DMS153 treated with DMSO at 0.1 percent for 48 hours (cell line): ENCODE data around the gene ABI3BP.

Experiments
- DNase-seq: peaks from one replicate; lab custom pipeline; 2025; ENCODE audit not compliant: unreplicated experiment; lab: John Stamatoyannopoulos, UW

Gene ABI3BP

DNA sequence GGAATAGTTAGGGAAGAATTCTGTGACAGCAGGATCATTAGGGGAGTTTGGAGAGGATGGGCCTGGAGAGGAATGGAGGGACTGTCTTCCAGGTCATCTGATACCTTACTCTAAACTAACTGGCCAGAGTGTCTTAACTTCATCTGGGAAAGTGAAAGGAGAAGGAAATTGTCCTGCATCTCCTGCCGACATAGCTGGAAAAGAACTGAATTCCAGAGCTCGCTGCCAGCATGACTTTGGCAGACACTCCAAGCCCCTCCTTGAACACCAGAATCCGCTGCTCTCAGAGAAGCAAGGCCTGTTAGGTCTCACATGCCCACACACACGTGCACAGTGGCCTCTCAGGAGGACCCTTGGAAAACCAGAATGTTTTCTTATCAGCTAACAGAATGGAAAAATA lies 10.5 kb downstream of the ABI3BP start:
- no peak for DNase-seq

DNA sequence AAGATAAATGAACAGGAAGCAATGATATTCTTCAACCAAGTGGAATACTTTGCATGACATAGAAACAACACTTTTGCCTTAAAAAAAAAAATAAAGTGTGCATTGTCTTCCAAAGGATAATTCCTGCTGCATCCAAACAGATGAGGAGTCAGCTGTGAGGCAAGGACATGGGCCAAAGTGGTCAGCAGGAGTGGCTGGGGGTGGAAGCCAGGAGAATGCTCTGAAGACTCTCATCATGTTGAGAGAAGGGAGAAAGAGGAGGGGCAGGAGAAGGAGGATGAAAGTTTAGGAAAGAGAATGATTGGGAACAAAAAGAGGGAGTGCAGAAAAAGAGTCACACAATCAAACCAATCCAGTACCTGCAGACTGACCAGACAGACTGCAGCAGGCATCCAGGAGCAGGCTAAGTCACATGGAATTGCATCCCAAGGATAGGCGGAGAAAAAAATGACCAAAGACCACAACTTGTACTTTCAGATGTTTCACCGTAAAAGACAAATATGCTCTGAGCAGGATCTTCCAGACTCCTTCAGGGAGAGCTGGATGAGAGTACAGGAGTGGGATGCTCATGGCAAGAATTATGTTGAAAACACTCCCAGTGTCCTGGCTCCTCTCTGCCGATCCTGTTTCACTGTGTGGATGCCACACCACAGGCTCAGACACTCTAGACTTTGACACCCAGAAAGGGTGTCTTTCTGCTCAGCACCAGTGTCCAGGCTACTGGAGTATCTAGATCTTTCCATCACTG lies 11.9 kb downstream of the ABI3BP start:
- no peak for DNase-seq

DNA sequence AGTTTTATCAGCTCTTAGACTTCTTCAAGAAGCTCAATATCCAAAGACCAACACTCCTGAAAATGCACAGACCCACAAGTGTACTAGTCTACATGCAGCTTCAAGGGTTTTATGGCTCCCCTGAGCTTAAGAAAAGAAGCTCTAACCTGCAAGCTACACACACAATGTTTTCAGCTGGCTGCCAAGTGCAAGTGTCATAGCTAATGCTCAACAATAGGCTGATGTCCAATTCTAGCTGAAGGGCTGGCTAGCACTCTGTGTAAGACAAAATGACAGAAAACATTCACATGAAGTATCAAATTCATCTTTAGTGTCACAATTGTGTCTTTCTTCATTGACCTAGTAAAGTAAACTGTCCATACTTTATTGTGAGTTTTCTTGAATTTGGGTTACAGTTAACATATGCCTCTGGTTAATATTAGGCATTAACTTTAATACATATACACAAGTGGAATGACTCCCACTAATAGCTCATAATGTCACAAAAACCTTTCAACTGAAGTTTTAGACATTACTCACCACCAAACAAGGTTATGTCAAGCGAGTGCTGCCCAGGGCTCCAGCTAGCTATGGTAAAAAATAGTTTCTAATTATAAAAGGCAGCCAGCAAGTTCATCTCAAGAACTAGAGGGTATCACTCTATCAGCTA lies 15.1 kb downstream of the ABI3BP start:
- no peak for DNase-seq

DNA sequence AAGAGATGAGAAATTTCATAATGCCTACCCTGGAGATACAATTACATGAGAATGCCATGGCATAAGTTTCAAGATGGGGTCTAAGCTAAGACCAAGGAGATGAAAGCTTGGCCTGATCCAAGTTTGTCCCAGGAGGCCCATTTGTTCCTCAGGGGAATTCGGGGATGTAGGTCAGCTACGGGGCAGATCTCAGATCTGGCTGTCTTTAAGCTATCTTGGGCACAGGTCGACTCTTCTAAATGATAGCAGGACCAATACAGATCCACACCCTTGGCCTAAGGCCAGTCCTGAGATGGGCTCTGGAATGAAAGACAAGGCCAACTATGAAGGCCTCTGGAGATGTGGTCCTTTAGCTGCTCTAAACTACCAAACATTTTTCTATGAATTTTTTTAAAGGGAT lies 16.6 kb downstream of the ABI3BP start:
- no peak for DNase-seq

DNA sequence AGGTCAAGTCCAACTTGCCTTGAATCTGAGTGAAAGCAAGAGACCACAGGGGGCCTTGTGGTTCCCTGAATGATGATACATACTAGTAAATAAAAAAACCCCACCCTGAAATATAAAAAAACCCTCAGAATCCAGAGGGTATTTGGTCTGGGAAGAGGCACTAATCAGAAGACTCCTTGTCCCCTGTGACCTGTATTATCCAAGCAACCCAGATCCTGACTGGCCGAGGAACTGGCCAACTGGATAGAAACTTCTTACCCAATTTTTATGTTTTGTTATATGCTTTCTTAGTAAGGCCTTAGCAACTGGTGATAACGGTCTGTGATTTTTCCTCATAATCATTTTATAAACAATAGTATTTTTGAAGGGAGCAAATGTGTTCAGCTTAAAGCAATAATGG lies 17.5 kb downstream of the ABI3BP start:
- no peak for DNase-seq

DNA sequence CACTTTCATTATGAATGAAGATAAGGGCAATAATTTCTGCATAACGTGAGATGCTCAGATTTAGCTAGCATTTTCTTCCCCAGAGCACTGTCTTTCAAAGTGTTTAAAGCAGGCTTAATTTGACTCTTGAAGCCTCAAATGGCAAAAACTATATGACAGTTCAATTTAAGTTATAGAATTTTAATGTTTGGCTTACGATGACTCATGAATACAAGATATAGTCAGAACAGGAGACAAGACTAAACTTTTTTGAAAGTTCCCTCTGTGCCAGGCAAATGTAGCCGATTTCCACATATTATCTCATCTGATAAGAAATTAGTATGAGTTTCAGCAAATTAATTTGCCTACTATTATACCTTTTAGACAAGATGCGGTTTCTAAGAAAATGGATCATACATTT lies 19.6 kb downstream of the ABI3BP start:
- DNase-seq = no peak

DNA sequence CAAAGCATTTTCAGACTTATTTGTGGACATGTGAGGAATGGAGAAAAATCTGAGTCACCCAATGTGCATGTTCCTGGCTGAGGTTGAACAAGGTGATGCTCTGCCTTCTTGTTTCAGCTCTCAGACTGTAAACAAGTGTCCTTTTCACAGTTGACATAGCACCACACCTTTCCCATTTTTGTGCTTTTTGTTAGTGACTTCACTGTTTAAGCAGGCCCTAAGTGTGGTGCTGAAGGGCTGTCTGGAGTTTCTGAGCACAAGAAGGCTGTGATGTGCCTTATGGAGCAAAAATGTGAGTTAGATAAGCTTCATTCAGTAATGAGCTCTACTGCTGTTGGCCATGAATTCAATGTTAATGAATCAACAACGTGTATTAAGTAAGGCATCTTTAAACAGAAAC lies 20.4 kb downstream of the ABI3BP start:
- DNase-seq = no peak

DNA sequence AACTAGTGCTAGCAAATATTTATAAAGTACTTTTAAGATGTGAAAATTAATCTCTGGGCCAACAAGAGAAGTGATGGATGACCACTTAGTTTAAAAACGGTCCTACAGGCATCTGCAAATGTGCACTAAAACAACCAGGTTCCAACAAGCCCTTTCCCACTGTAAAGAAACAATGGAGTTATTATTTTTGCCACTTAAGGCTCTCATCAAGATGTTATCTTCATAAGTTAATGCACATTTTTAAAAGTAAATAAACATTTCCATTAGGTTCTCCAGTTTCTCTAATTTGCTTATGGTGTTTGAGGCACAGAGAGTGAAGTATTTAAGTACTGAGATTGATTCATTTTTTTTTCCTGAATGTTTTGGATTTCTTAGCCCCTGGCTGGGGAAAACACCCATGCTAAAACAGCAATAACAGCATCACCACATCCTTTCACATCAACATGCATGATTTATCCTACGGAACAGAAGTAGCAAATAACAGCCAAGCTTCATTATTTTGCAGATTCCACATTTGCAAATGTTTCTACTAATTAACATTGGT lies 20.8 kb downstream of the ABI3BP start:
- no peak for DNase-seq

DNA sequence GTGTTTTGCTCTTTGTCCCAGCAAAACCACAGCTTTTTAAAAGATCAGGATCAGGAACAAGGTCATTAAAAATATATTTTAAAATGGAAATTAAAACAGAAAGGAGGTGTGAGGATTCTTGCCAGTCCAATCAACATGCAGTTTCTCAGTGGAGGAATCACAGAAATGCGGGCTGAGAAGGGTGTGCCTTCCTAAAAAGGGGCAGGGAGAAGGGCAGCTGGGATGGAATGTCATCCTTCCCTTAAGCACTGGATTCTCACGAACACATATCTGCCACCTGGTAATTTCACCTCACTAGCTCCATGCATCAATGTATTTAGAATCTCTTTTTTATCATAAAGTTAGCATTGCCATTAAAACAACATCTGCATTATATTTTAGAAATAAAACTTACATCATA lies 21.4 kb downstream of the ABI3BP start:
- no peak for DNase-seq

DNA sequence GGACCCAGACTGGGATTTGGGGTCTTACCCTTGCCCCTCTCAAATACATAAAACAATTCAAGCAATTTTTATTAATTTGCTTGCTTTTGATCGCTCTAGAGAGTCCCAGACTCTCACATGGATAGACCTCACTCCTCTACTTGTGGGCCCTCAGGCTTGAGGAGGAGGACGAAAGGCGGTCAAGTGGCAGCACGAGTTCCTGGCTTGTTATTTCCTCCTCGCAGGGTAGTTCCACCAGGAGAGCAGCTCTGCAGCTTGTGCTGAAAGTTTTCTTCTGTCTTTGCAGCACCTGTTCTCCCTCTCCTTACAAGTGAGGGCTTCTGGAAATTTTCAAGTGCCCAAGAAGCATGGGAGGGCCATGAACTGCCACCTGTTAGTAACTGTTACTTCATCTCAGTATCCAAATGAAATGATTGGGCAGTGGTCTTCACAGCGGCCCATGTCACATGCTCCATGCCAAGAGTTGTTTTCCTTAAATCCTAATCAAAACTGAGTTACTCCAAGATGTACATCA lies 22.7 kb downstream of the ABI3BP start:
- DNase-seq = no peak

DNA sequence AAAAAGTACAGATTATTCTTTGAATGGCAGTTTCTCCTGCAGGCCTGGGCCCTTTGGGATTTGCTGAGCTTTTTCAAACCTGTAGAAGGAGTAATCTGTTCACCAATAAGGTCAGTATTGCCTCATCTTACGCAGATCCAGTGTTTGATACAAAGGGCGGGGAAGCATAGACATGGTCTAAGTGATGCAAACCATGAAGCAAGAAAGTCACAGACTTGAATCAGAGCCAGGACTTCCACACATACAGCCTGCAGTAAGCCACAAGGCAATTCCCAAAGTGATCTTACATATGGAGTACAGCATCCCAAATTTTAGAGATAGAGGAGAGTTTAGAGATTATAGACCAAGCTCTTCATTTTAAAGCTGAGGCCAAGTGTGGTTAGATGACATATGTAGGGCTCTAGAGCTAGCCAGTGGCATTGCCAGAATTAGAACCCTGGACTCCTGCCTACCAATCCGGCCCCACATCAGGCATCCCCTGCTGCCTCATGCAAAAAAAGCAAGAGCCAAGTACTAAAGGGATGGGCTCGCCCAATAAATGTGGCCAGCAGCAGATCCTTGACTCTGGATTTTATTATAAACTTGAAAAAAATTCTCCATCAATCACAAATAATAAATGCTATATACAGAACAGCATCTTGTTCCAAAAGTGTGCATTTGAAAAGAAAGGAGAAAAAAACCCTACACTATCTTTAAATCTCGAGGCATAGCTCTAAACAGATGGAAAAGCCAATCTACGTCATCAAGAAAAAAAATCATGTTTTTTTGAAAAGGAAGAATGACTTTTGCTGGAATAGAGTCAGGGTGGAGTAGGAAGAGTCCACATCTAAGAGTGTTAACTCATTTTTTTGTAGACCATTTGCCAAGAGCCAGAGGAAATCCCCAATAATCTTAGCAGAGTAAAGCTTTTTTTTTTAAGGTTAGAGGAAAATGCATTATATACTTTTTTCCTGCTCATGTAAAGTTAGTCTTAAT lies 24.0 kb downstream of the ABI3BP start:
- no peak for DNase-seq

DNA sequence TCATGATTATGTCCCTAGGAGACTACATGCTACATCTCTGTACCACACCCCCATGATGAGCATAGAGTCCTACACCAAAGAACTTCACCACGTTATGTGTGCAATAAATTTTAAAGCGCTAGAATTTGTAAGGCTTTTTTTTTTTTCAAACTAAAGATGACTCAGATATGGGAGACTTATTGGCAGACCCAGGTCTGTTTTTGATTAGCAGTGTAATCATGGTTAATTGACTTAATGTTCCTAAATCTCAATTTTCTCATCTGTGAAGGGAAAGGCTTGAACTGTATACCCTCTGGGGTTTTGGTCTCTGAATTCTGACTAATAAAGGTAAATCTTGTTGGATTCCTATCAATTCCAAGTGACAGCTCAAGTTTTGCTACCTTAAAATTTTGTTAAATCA lies 26.4 kb downstream of the ABI3BP start:
- no peak for DNase-seq

DNA sequence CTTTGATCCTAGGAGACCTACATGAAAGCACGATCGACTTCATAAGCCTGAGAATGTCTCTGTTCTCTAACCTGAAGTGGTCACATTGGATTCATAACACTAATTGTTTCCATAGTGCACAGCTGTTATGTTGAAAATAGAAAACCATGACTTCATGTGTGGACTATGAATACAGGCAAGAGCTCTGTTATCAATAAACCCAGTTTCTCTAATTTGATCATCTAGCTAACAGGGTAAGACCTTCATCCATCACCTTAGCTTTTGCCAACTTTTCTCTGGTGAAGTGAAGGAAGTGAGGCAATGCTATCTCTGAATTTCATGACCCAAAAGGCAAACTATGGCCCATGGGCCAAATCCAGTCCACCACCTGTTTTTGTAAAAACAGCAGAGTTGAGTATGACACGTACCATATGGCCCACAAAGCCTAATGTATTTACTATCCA lies 27.2 kb downstream of the ABI3BP start:
- DNase-seq = no peak

DNA sequence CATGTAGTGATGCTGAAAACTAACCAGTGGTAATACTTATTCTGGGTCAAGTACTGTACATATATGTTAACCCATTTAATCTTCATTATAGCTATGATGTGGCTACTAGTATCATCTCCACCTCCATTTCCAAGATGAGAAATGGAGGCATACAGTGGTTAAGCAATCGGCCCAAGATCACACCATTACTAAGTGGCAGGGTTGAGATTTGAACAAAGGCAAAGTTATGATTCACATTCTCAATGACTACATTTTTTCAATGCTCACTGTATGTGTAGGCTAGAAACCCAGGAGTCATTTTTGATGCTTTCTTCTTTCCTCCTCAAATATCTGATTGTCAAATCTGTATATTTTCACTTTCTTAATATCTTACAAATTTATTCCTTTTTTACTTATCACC lies 30.2 kb downstream of the ABI3BP start:
- no peak for DNase-seq

DNA sequence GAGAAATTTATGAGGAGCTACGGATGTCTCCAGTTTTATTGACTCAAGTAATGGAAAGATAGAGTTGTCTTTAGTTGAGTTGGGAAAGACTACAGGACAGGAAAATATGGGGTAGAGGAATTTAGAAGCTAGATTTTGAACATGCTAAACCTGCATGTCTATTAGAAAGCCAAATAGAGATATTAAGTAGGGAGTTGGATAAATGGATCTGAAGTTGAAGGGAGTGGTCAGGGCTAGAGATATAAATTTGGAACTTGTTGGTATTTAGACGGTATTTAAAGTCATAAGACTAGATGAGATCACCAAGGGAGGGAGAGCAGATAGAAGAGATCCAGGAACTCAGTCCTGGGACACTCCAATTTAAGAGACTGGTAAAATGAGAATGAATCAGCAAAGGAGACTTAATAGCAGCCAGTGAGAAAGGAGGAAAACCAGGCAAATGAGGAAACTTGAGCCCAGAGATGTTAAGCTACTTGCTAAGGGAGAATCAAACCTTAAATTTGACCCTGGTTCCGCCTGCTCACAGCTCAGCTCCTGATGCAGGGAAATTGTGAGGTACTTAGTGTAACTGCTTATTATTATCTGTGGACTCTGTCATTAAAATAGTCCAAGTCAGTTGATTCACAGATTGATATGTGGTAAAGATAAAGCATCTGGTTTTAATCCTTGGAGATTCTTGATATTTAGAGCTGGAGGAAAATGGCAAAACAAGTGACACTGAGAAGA lies 35.8 kb downstream of the ABI3BP start:
- no peak for DNase-seq

DNA sequence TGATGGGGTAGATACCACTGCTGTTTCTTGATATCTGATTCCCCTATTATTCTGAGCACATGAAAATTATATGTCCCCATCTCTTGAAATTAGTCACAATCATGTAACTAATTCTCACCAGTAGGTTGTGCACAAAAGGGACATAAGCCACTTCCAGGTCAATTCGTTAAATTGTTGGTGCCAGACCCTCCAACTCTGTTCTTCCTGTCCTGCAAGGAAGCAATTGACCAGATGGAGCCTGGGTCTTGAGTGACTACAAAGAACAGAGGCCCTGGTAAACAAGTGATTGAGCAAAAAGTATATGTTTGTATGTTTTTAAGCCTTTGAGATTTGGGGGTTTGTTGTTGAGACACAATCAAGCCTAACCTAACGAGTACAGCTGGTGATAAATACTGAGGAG lies 36.9 kb downstream of the ABI3BP start:
- DNase-seq = no peak

DNA sequence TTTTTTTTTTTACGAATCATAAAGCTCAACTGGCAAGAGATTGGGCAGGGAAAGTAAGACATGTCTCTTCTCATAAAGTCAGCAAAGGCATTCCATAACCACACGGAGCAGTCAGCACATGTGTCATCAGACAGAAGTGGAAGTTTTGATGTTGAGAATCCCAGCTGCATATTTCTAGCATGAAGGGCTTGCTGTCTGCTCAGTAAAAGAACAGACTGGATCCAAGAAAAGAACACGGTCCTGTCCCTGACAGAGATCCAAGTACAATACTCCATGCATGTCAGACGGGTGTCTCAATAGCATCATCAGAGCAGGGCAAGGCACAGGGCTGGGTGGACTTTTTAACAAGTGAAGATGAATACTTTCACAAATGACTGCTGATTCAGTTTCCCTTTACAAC lies 38.2 kb downstream of the ABI3BP start:
- DNase-seq = no peak

DNA sequence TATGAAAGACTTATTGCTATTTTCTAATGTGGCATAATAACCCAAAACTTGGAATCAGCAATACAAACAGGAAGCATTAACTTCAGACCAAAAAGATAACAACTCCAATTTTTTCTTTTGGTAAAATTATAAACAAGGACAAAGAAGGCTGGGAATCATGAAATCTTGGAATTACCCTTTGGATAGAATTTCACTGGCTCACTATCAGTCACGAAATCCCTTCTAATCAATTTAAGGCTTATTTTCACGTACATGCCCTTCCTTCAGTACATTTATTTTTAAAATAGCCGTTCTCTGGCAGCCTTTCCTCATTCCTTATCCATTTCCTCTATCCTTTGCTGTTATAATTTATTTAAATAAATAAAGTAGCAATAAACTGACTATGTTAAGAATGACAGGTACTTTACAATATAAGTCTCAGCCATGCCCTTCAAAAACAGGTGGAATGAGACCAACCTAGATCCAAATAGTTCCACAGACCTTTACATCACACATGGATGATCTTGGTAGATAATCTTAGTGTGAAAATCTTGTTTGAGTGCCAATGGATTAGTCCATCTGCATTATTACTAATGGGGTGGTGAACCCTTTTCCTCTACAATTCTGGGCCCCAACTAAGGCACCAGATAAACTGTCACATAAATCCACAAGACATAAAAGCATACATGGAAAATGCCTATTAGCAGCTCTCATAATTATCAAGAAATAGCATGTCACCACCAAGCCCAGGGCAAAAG lies 38.9 kb downstream of the ABI3BP start:
- DNase-seq = no peak

DNA sequence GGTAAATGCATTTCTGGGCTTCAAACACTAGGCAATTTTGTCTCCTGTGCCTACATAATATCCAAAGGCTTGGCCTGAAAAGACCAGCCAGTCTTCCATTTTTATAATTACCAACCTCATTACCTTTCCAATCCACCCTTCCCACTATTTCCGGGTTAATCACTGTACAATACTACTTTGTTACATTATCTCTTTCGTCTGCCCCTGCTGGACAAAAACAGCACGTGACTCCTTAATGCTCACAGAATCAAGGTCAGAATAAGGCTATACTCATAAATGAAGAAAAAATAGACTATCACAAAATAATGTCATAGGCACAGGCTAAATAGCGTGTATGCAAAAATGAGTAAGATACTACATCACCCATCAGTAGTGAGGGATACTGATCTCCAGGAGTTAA lies 40.1 kb downstream of the ABI3BP start:
- no peak for DNase-seq

DNA sequence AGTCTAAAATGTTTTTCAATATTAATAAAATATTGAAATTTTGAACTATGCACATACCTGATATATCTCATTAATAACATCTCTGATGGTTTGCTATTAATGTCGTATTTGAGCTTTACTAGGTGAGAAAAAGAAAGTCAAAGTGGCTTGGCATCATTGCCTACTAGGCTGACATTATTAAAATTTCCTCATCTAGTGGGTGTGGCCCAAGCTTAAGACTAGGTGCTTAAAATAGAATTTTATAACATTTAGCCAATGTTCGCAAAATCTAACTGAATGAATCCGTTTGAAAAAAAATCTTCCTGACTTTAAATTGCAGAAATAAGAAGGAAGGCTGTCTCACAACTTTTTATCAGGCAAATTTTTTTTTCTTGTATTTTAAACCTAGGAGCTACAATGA lies 46.1 kb downstream of the ABI3BP start:
- DNase-seq = no peak
